A673 (cell line): ENCODE data around the gene HNRNPA2B1. TPM values are rescaled to one million over a fixed set of nuclear protein-coding genes. Genes with fewer than 3 reads are reported as not detected.
"Not testable (repeated sequence)": the region's sequence is repeated elsewhere in the genome, so short reads cannot be mapped to it uniquely, and the experiment has no call there.

Experiments used
- BruUV-seq: library from RNA; stranded (reverse); fragments of 400-500 nt; replicated peaks from 2 replicates; lab custom pipeline; 2021; lab: Mats Ljungman, UMichigan
- CTCF ChIA-PET: fragments of 300-600 bp; sonication (Branson Sonifier 250); formaldehyde crosslinking; loops from one replicate; lab custom pipeline; 2022; ENCODE audit warnings: antibody characterized with exemption; lab: Charles Lee
- POLR2A ChIA-PET: fragments of 300-600 bp; sonication (Branson Sonifier 250); formaldehyde crosslinking; loops from one replicate; lab custom pipeline; 2022; ENCODE audit warnings: antibody characterized with exemption; ENCODE audit not compliant: low non-redundant PET; lab: Charles Lee
- DNase-seq: peaks from one replicate; pipeline ENCODE4 v3.0.0-alpha.2; 2015; ENCODE audit warnings: low spot score
- H3K27ac ChIP-seq: fragments of 200-600 bp; sonication (generic); 2 replicates; pipeline ENCODE4 v1.5.1; 2016; ENCODE audit warnings: mixed run types, low read depth, mild to moderate bottlenecking, mixed read lengths, antibody characterized with exemption, low read length; ENCODE audit not compliant: poor library complexity, severe bottlenecking
- H3K27me3 ChIP-seq: fragments of 200-600 bp; sonication (generic); replicated peaks from 2 replicates; pipeline ENCODE4 v1.6.1; 2017; ENCODE audit warnings: mixed run types, low read depth, mild to moderate bottlenecking, mixed read lengths, antibody characterized with exemption, low read length; ENCODE audit not compliant: insufficient read depth, poor library complexity
- H3K36me3 ChIP-seq: fragments of 200-600 bp; sonication (generic); 2 replicates; pipeline ENCODE4 v1.6.1; 2016; ENCODE audit warnings: mixed run types, mild to moderate bottlenecking, mixed read lengths, antibody characterized with exemption, low read length; ENCODE audit not compliant: insufficient read depth, poor library complexity, severe bottlenecking
- H3K4me1 ChIP-seq: fragments of 200-600 bp; sonication (generic); 2 replicates; pipeline ENCODE4 v1.6.1; 2017; ENCODE audit warnings: mixed run types, mild to moderate bottlenecking, mixed read lengths, antibody characterized with exemption, low read length; ENCODE audit not compliant: insufficient read depth, poor library complexity, severe bottlenecking
- H3K4me3 ChIP-seq: fragments of 200-600 bp; sonication (generic); 2 replicates; pipeline ENCODE4 v1.5.1; 2016; ENCODE audit warnings: low read depth, mixed run types, mild to moderate bottlenecking, mixed read lengths, low read length; ENCODE audit not compliant: poor library complexity, severe bottlenecking
- H3K9me3 ChIP-seq: fragments of 200-600 bp; sonication (generic); 2 replicates; pipeline ENCODE4 v1.6.1; 2016; ENCODE audit warnings: mixed run types, low read depth, mild to moderate bottlenecking, mixed read lengths, antibody characterized with exemption, low read length; ENCODE audit not compliant: poor library complexity, severe bottlenecking
- CTCF ChIP-seq: fragments of 300-800, 200-600 bp; sonication (generic); conservative IDR thresholded peaks from 2 replicates; pipeline ENCODE4 v1.5.1; 2017; ENCODE audit warnings: low read depth, mild to moderate bottlenecking, antibody characterized with exemption, low read length, moderate library complexity, mixed read lengths
- EZH2 ChIP-seq: fragments of 200-600 bp; sonication (generic); IDR thresholded peaks from 2 replicates; pipeline ENCODE4 v1.6.1; 2017; ENCODE audit warnings: borderline replicate concordance, low read depth, mild to moderate bottlenecking, mixed read lengths, antibody characterized with exemption, low read length; ENCODE audit not compliant: poor library complexity, severe bottlenecking
- intact Hi-C: fragments of 100-400 bp; cut with micrococcal nuclease; formaldehyde crosslinking; loops from one replicate; pipeline ENCODE4 v1.10.0; 2022; ENCODE audit not compliant: unreplicated experiment
- total RNA-seq: library from RNA; stranded (reverse); gene quantifications from 2 replicates; pipeline ENCODE4 v1.2.3, GENCODE V29; 2021

Gene HNRNPA2B1
- total RNA-seq, 1 experiment from 2014 or later, result 1,229 TPM

- ChIA-PET CTCF (interaction anchor here (0.7 kb wide), 1 partner anchor 52 kb away, joined by 5 read pairs; the partner anchor contains the start of gene CBX3), POLR2A (no interaction called here)
- H3K27me3 ChIP-seq, result no peaks in the 10 kb centered on the region
- H3K9me3 ChIP-seq, result no peaks in the 10 kb centered on the region
- no peak overlapping the region for H3K27ac ChIP-seq
- H3K36me3 ChIP-seq, result no peaks in the 10 kb centered on the region
- intact Hi-C loops, result no loop called here
- BruUV-seq, result no TSS peak
- DNase-seq, result no peak
- no peak overlapping the region for H3K4me3 ChIP-seq
- no peak for TF ChIP-seq EZH2
- TF ChIP-seq CTCF, result no peak
- peaks cover 11% of the 10 kb centered on the region for H3K4me1 ChIP-seq
These were observed 51.1 kb downstream of the HNRNPA2B1 start for GRCh38 chr7:26149391-26149977.

- H3K27ac ChIP-seq, BruUV-seq, POLR2A ChIA-PET, H3K27me3 ChIP-seq, CTCF ChIA-PET, intact Hi-C loops, H3K4me3 ChIP-seq, H3K9me3 ChIP-seq, DNase-seq, H3K36me3 ChIP-seq: not testable (repeated sequence)
- peaks cover 12% of the 10 kb centered on the region for H3K4me1 ChIP-seq
These were observed 52.2 kb downstream of the HNRNPA2B1 start for GRCh38 chr7:26148307-26148700.

GRCh38 chr7:26147646-26148306, 52.8 kb downstream of the HNRNPA2B1 start:
- BruUV-seq, H3K27me3 ChIP-seq, POLR2A ChIA-PET, intact Hi-C loops, H3K9me3 ChIP-seq, H3K27ac ChIP-seq, CTCF ChIA-PET, H3K4me3 ChIP-seq, H3K36me3 ChIP-seq, DNase-seq: not testable (repeated sequence)
- peaks cover 12% of the 10 kb centered on the region for H3K4me1 ChIP-seq

- no peak for TF ChIP-seq EZH2
- no peak for TF ChIP-seq CTCF
- CTCF ChIA-PET, result no interaction called here
- no TSS peak for BruUV-seq
These were observed 53.5 kb downstream of the HNRNPA2B1 start for GRCh38 chr7:26147030-26147429.

More at GRCh38 chr7:26147030-26147429, 53.5 kb downstream of the HNRNPA2B1 start:
- H3K9me3 ChIP-seq, result no peaks in the 10 kb centered on the region
- intact Hi-C loops, result no loop called here
- POLR2A ChIA-PET, result no interaction called here
- H3K27ac ChIP-seq, result no peak overlapping the region
- peak; percentile 54 for DNase-seq
- H3K27me3 ChIP-seq, result no peaks in the 10 kb centered on the region
- no peaks in the 10 kb centered on the region for H3K36me3 ChIP-seq
- peaks cover 12% of the 10 kb centered on the region for H3K4me1 ChIP-seq
- no peak overlapping the region for H3K4me3 ChIP-seq
